ELF-1 (cell line): Measurements from ENCODE around the gene MPC1L.
A peak's percentile ranks its signal among the peaks of the same experiment; 100 is the strongest.

Experiments used
- DNase-seq: peaks from one replicate; pipeline ENCODE4 v3.0.0-alpha.2; 2016; ENCODE audit warnings: low read depth, low spot score

MPC1L gene

DNA sequence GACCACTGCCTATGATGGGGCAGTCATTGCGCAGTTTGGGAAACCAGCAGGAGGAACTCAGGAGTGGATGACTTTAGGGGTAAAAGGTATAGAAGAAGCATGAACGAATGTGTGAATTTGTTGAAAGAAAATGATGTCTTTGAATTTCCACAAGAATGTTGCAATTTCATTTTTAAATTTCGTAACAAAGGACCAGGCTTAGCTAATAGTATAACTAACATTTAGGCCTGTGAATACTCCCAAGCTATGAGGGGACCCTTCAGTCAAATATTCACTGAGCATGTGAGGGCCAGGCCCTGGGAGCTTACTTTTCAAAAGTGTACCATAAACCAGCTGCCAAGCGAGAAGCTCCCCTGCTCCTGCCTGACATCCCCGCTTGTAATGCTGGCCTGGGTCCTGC is 5.3 kb downstream of the MPC1L start:
- DNase-seq = no peak

DNA sequence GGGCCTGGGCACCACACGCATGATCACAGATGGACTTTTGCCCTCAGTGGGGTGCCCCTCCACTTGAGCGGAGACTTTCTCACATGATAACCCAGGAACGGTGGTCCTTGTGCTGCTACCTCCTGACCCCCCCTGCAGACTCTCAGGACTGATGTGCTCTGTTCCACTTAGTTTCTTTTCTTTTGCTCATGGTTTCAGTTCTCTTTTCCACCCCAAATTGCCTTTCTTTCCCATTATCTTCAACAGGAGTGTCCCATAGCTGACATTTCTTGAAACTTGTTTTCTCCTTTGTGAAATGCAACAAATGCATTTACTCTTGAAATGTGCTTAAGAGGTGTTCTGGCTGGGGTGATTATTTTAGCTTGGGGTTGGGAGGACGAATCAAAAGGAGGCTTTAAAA is 9.0 kb downstream of the MPC1L start:
- DNase-seq = no peak

DNA sequence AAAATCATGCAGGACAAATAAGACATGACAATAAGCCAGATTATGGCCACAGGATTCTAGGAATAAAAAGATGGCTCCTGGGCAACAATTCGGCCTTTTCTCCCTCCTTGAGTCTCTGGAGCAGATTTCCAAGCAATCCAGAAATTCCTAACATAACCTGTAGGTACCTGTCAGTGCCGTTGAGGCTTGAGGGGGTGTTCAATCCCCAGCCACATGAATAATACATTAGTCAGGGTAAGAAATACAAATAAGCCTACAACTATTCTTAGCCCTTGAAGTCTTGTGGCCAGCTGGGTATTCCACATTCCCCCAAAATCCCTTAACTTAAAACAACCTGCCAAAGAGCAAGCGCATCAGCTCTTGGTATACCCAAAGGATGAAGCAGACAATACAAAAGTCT is 14.5 kb downstream of the MPC1L start:
- DNase-seq = no peak

DNA sequence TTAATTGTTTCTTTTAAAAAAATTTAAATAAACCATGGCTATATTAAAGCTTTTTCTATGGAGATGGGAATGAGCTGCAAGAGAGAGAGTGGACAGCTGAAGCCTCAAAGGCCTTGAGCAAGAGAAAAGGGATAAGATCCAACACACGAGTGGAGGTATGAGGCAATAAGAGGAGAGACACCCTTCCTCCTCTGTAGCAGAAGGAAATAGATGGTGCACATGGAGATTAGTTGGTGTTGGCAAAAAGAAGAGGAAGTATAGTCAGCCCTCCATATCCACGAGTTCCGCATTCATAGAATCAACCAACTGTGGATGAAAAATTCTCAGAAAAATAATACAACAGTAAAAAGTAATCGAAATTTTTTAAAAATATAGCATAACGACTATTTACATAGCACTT is 20.9 kb downstream of the MPC1L start:
- DNase-seq = no peak

DNA sequence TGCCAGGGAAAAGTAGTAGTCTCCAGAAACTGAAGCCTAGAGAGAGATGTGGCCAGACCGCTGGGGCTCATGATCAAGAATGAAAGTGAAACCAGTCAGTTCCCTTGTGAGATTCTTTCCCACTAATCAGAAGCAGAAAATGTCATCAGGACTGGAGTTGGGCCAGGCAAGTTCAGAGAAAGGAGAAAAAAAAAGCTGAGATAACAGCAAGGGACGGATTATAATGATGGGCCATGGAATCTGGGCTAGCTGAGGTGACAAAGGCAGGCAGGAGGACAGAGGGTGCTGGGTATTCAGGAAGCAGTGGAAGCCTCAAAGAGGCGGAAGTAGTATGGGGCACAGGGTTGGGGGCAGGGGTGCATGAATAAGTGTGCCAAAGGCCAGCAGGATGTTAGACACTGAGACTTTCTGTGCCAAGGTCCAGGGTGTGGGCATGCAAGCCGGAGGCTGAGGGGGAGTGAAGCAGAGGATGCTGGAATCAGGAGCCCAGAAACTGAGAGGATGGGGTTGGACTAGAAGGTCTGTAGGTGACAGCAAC is 21.7 kb downstream of the MPC1L start:
- DNase-seq = no peak

DNA sequence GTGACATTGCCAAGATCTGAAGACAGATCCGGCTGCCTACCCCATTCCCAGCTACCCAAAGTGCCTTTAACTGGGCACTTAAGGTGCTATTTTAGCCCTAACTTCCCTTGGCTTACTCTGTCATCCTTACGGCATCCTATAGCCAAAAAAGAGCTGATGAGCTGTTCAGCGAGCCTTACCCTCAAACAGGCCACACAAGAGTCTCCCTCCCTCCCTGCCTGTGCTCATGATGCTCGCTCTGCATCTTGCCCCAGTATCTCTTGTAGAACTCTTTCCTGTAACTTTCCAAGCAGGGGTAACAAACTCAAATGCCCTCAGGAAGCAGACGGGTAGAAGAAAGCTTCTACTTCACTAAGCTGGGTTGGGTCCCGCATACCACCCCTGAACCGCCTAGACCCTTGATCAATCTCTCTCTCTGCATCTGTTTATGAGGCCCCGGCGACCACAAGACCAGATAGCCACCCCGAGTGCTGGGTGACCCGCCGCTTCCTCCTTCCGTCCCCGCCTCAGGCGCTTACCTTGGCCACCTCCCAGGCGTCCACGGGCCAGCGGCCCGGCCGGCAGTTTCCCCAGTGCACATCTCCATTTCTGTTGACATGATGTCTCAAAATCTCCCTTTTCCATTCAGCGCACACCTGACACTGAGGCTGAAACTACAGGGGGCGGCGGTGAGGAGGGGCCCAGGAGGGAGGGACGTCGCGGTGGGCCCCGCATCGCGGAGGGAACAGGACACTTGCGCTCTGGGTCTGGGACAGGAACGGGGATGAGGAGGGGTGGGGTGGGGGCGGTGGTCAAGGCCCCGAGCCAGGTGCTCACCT is 23.5 kb downstream of the MPC1L start:
- peak; percentile 62 for DNase-seq

DNA sequence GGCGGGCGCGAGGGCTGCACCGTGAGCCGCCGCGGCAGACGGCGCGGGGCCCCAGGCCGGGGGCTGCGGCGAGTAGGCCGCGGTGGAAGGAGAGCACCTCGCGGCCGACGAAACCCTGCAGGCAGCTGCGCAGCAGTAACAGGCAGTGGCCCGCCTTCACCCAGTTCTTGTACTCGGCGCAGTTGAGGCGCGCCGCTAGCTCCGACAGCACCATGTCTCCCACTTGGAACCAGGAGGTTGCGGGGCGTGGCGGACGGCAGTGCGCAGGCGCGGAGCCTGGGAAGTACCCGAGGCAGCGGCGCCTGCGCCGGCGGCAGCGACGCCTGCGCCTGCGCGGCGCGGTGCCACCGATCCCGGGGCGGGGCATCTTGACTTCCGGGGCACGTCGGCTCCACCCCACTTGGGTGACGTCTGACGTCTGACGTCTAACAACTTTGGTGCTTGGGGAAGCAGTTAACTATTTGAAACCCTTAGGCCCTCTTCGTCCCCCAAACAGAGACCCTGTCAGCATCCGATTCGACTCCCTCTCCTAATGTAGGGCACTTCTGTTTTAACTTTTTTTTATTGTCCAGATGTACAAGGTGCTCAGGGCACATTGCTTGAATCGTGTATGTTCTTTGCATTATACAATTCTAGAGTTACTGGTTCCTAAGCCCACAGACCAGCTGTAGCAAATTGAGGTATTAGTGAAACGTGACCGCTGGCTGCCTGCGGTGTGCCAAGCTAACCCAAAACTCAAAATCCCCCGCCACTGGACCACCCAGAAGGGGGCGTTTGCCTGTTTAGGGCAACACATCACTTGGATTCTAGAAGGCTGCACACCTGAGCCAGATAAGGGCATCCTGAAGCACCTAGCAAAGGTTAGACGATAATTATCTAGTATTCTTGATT is 24.3 kb downstream of the MPC1L start, which contains the start of gene CXorf38:
TSS of gene CXorf38 (minus strand) at position 255 of the 891 bp plus-strand sequence. CDS start at position 214, 41 bp downstream.
- peak; percentile 98 for DNase-seq

DNA sequence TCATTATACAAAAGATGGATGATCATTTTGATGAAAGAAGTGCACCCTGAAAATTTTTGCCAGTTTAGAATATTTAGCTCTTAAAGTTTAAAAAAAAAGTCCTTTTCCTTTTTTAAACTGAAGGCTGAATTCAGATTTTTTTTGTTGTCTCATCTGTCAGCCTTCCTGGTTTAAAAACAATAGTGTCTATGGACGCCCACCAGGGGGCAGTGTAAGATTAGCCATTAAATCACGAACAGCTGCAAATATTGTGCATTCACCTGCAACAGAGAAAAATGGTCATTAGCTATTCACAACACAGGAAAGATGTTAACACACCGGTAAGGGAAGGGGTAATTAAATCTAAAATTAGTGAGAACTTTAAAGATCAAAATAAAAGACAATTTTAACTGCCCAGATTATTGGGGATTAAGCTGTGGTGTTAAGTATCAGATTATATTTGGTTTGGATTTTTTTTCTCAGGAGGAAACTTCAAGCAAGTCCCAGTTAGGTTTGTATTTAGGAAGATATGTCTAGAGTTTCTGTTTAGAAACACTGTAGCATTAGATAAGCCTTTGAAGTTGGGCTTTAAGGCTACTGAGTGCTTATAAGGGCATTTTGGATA is 28.5 kb downstream of the MPC1L start:
- DNase-seq = peak; percentile 36

DNA sequence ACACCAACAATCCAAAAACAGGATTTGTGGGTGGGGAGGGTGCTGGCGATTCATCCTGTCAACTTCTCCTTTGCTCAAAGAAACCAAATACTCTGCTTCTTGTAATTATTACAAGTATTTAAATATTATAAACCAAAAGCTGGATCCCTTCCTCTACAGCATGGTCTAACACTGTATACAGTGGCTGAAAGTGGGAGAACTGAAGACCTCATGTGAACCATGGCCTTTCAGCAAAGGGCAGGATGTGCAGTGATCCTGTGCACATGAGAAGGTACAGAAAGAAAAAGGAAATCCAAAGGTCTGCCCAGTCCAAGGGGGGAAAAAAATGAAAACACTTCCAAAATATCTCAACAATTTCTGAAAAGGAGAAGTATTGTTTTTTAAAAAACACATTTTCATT is 29.4 kb downstream of the MPC1L start:
- DNase-seq = no peak

DNA sequence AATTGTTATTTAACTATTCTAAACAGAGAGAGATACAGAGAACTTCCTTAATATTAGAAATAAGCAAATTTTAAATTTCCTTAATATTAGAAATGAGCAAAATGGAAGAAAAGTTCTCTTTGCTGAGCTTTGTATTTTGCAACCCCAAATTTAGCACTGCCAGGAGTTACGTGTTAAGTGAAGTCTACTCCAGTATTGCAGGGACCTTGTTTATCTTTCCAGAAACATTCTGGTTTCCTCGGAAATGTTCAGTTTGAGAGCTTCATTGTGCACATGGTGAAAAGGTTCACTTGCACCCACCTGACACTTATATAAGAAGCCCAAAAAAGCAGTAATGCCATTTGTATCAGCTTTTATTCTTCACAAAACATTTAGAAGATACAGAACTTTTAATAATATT is 30.3 kb downstream of the MPC1L start:
- no peak for DNase-seq

DNA sequence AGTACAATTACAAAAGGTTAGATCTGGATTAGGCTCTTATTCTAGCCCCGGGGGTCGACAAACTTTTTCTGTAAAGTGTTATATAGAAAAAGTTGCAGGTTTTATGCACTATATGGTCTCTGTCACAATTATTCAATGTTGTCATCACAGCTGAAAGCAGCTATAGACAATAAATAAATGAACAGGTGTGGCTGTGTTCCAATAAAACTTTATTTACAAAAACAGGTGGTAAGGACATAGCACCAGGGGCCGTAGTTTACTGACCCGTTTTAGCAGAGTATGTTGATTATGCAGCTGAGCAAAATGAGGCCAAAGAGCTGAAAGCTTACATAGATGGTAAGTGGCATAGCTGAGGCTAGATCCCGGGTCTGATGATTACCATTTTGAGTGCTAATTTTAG is 37.2 kb downstream of the MPC1L start:
- no peak for DNase-seq

DNA sequence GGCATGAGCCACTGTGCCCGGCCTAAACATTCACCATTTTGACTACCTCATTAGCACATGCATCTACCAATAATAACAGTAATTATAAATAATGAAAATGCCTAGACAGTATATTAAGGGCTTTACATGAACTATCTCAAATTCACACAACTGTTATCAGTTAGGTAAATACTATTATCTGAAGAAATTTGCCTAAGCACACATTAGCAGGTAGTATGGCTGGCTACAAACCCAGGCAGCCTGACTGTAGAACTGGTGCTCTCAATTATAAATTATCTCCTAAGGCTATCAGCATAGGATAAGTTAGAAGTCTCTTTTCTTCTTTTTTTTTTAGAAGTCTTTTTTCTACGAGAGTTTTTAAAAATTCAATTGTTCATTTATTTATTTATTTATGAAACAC is 38.3 kb downstream of the MPC1L start:
- no peak for DNase-seq

DNA sequence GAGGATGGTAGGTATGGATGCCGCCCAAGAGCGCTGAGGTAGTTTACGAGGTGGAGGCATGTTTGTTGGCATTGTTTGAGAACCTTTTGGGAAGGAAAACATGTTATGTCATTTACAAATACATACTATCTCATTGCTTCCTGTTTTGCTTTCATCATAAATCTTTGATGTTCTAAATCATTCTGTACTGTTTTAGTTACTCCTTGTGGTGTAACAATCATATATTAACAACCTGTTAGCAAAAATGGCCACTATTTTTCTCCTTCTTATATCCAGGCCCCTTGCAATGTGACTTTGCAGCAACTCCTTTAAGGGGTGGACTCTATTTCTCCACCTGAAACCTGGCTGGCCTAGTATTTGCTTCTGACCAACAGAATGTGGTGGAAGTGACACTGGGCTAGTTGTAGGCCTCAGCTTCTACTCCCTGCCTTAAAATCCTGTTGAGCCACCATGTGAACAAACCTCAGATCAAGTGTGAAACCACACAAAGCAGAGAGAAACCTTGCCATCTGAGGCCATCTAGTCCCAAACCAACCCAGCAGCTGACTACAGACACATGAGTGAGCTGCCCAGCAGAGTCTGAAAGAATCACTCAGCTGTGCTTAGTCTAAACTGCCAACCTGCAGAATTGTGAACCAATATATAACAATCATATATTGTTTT is 40.0 kb downstream of the MPC1L start:
- DNase-seq = no peak

DNA sequence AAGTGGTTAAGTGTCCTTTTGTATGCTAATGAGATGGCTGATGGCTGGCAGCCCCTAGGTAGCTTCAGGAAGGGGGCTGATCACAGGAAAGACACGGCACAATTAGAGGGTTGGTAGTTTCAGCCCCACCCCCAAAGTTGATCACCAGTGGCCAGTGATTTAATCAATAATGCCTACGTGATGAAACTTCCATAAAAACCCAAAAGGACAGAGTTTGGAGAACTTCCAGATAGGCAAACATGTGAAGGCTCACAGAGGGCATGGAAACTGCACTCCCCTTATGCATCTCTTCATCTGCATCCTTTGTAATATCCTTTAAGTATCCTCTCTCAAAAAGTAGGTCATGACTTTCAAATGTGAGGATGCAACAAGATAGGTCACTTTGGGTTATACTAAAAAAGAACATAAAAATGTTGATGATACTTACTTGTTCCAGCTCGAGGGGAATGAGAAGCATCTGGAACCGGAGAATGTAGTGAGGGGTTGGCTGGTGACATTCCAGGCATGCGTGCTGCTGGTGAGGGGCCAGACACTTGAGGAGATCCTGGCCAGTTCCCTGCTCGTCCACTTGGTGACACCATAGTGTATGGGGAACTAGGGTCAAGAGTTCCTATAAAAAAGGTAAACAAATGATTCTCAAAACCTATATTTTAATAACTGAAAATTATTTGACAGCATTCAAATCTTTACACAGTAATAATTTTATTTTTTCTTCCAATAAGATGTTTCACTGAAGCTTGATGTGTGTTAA is 40.8 kb downstream of the MPC1L start:
- DNase-seq = peak; percentile 70

DNA sequence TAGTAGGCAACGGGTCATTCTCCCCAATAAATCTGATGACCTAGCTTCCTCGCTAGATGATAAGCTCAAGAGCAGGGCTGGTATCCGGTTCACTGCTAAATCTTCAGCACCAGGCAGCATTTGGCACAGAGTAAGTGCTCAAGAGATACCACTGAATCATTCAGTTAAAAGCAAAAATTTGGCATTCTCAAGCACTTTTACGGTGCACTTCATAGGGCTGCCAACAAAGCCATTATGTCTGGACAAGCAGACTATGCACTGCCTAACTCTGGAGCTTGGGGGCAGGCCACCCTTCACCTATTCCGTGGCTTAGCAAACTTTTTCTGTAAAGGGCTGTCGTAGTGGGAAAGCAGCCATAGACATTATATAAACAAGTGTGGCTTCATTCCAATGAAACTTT is 47.9 kb downstream of the MPC1L start:
- DNase-seq = no peak
